DND-41 (cell line): ENCODE data around the gene BMP8B.

Experiments
- EZH2 ChIP-seq: IDR thresholded peaks from 3 replicates; pipeline ENCODE4 v1.6.1; 2012; ENCODE audit warnings: borderline replicate concordance, low read depth, mild to moderate bottlenecking, moderate library complexity, low read length, inconsistent platforms; ENCODE audit not compliant: severe bottlenecking
- TF ChIP-seq, protein P1 (sequence below): IDR thresholded peaks from 2 replicates; pipeline ENCODE4 v1.5.1; 2012; ENCODE audit warnings: borderline replicate concordance, low read length, moderate library complexity, mild to moderate bottlenecking; ENCODE audit not compliant: poor library complexity, severe bottlenecking; ENCODE audit errors: extremely low read depth

DNA sequence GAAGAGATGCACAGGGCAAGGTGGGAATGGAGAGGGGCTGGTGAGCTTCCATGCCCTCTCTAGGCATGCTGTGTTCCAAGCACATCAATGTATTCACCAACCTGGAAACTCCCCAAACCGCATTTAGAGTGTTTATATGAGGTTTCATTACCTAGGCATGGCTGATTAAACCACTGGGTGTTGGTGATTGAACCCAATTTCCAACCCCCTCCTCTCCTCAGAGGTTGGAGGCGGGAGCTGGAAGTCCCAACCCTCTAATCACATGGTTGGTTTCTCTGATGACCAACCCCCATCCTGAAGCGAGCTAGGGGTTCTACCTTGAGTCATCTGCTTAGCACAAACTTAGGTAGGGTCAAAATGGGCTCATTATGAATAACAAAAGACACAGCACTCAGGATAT lies 52.9 kb downstream of the BMP8B start:
- TF ChIP-seq, protein P1, sequence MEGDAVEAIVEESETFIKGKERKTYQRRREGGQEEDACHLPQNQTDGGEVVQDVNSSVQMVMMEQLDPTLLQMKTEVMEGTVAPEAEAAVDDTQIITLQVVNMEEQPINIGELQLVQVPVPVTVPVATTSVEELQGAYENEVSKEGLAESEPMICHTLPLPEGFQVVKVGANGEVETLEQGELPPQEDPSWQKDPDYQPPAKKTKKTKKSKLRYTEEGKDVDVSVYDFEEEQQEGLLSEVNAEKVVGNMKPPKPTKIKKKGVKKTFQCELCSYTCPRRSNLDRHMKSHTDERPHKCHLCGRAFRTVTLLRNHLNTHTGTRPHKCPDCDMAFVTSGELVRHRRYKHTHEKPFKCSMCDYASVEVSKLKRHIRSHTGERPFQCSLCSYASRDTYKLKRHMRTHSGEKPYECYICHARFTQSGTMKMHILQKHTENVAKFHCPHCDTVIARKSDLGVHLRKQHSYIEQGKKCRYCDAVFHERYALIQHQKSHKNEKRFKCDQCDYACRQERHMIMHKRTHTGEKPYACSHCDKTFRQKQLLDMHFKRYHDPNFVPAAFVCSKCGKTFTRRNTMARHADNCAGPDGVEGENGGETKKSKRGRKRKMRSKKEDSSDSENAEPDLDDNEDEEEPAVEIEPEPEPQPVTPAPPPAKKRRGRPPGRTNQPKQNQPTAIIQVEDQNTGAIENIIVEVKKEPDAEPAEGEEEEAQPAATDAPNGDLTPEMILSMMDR, result no peak
- no peak for TF ChIP-seq EZH2
